ENCODE data around the gene CS.

CS gene

GRCh38 chr12:56242986-56243385 lies 57.1 kb downstream of the CS start:
- no peak for DNase-seq

GRCh38 chr12:56241424-56242303 lies 58.5 kb downstream of the CS start:
- DNase-seq, result no peak

GRCh38 chr12:56237552-56237951 lies 62.6 kb downstream of the CS start:
- DNase-seq, result no peak

DNA sequence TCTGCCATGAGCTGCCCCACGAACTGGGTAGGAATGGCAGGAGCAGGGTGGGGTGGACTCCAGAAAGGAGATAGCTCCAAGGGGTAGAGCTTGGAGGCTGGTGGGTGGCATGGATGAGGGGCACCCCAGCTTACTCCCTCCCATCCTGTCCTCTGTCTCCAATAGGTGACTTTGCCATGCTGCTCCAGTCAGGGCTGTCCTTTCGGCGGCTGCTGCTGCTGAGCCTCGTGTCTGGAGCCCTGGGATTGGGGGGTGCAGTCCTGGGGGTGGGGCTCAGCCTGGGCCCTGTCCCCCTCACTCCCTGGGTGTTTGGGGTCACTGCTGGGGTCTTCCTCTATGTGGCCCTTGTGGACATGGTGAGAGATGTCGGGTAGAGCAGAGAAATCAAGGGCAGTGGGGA lies 63.1 kb downstream of the CS start:
- no peak for DNase-seq

DNA sequence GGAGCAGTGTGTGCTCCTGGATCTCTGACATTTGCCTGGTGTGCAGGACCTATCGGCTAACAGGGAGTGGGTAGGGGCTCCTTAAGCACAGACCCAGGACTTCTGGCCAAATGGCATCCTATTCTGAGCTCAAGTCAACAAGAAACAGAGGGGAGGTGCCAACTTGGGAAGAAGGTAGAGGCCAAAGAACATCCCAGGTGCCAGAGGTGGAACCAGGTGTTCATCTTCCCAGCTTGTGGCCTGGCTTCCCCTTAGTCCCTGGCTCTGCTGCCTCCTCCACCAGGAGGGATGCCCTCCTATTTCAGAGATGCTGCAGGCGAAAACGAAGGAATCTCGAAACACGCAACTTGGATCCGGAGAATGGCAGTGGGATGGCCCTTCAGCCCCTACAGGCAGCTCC lies 64.0 kb downstream of the CS start:
- DNase-seq, result no peak

- DNase-seq, result no peak
Measured at GRCh38 chr12:56234746-56235436, 65.2 kb downstream of the CS start.

DNA sequence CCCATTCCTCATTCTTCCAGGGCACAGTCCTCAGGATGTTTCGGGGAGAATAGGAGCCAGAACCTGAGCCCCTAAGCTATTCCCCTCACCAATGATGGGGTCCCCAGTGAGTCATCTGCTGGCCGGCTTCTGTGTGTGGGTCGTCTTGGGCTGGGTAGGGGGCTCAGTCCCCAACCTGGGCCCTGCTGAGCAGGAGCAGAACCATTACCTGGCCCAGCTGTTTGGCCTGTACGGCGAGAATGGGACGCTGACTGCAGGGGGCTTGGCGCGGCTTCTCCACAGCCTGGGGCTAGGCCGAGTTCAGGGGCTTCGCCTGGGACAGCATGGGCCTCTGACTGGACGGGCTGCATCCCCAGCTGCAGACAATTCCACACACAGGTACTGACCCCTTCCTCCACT lies 68.9 kb downstream of the CS start:
- DNase-seq, result no peak

DNA sequence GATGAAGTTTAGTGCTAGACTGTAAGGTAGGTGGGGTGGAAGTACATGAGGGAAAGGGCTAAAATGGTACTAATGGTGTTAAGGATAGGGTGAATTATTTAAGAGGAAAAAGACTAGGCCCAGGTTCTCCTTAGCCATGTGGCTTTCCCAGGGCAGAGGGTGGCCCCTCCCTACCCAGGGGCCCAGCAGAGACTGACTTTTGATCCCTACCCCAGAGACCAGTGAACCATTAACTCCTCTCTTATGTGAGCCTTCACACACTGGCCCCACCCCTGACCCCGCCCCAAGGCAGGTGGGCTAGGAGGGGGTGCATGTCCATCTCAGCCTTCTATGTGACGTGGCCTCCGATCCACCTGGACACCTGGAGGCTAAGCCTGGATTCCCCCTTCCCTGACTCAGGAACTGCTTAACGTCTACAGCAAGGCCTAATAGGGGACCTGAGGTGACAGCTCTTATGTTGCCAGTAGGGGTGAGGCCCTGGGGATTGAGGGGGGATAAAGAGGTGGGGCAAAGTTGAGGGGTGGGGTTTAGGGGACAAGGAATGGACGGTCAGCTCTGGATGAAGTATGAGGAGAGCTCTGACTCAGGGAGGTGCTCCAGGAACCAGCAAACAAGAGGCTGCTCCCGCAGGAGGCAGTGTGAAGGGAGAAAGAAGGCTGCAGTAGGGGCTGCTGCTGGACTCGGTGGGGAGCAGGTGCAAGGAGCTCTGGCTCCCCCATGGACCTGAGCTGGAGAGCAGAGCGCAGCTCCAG lies 69.5 kb downstream of the CS start:
- DNase-seq, result no peak

- no peak for DNase-seq
Measured at GRCh38 chr12:56229916-56230431, 70.2 kb downstream of the CS start, which contains the start of gene SLC39A5. Gene SLC39A5 (plus strand): TSS chr12:56230051. CDS start chr12:56231275, 1,224 bp downstream.

DNA sequence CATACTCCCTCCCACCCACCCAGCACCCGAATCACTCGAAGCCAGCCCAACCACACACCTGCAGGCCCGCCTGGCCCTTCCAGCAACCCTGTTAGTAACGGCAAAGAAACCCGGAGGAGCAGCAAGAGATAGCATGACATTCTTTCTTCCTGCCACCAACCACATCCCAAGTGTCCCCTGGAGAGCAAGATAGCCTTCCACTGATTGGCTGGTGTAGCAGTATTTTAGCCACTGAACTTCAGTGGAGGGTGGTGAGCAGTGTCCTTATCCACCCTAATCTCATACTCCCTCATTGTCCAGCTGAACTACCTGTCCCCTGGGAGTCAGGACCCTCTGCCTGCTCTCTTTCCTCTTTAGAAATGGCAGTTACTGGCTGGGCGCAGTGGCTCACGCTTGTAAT lies 71.0 kb downstream of the CS start:
- DNase-seq, result no peak

- no peak for DNase-seq
Measured at GRCh38 chr12:56224954-56225353, 75.2 kb downstream of the CS start.

DNA sequence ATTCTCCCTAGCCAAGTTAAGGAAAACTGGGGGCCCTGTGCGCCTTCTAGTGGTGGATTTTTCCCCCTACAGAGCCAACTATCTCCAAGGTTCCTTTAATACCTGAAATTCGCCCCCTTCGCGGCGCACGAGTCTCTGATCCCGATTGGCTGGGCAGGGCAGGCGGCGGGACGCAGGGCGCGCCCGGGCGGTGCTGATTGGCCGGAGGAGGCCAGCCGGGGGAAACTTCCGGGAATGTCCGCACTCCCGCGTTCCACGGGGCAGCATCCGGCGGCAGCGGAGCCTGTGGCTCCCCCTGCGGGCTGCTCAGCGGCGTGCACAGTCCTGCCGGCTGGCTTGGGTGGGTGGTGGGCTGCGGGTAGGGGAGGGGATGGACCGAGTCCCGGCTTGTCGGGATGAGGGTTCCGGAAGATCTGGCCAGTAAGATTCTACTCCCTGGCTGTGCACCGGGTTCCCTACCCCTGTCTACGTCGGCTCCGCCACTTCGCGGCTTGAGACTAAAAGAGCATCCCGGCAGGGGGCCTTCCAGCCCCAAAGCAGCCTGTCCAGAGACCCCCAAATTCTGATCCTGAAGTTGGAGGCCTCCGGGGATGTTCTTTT lies 75.9 kb downstream of the CS start, which contains the start of gene NABP2:
NABP2 (plus strand) TSS at position 241 of the 600 bp plus-strand sequence. CDS start 515 bp downstream, outside the sequence.
- DNase-seq, result peak; percentile 95

DNA sequence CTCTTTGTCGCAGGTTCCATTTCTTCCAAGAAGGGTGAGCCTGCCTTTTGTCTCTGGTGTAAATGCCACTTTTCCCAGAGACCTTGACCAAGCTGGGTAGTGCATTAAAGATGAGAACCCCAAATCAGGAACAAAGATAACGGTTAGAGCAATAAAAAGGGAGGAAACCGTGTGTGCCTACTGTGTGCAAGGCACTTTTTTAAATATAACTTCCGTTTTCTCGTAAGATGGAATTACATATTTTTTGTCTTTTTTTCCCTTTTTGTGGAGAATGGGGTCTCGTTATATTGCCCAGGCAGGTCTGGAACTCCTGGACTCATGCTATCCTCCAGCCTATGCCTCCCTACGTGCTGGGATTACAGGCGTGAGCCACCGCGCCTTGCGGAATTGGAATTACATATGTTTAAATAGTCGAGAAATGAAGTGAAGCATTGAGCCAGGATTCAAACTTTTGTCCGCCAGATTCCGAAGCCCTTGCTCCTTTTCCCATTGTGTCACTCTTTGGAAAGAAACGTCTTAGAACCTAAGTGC lies 76.5 kb downstream of the CS start:
- DNase-seq, result no peak

DNA sequence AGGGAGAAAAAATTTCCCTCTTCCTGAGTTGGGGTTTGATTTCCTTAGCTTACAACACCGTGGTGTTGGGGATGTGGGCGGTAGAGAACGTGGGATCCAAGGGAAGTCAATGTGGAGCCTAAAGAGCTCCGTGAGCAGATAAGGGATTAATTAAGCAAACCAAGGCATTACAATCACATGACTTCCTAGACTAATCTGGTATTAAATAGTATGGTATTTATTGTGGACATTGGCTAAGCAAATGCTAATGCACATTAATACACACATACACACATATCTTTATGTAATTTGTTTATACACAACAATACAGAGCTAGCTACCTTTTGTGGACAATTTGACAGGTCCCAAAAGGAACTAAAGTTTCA lies 77.6 kb downstream of the CS start:
- DNase-seq, result no peak

- peak; percentile 93 for DNase-seq
Measured at GRCh38 chr12:56221757-56222530, 78.2 kb downstream of the CS start, which contains the start of gene RNF41. Gene RNF41 (minus strand): TSS chr12:56221922. CDS start chr12:56214047, 7,875 bp downstream.
